Common myeloid progenitor, CD34-positive (primary cell): Measurements from ENCODE around the gene CMTM3.

Source experiments
- CTCF ChIA-PET: fragments of 350-600 bp; sonication (Branson Sonifier 250); formaldehyde crosslinking; loops from one replicate; lab custom pipeline; 2021; ENCODE audit warnings: antibody characterized with exemption; lab: Charles Lee
- POLR2A ChIA-PET: fragments of 350-600 bp; sonication (Branson Sonifier 250); formaldehyde crosslinking; loops from one replicate; lab custom pipeline; 2021; ENCODE audit warnings: antibody characterized with exemption; lab: Charles Lee
- DNase-seq, 3 donors: peaks; one replicate each; pipeline versions ENCODE4 v3.0.0 to v3.0.0-alpha.2; 2013
- H3K27ac ChIP-seq, 2 experiments: 1 replicate in 1 of 2; 2 replicates in 1 of 2; pipeline ENCODE4 v1.7.0; 2013; ENCODE audit warnings: inconsistent platforms in 2 of 2, low read length in 2 of 2, mild to moderate bottlenecking in 2 of 2, low read depth in 1 of 2, moderate library complexity in 1 of 2; ENCODE audit not compliant: severe bottlenecking in 2 of 2, insufficient read depth in 1 of 2, poor library complexity in 1 of 2
- H3K27me3 ChIP-seq, 5 experiments: replicated peaks in 2 of 5; 1 replicate in 3 of 5; 2 replicates in 2 of 5; pipeline versions ENCODE4 v1.6.1 to v1.7.0; 2013; ENCODE audit warnings: low read length in 4 of 5, mild to moderate bottlenecking in 2 of 5, moderate library complexity in 2 of 5, inconsistent platforms in 1 of 5; ENCODE audit not compliant: insufficient read depth in 5 of 5, control insufficient read depth in 4 of 5
- H3K36me3 ChIP-seq, 4 experiments: 1 replicate in 2 of 4; 2 replicates in 2 of 4; pipeline versions ENCODE4 v1.6.1 to v1.7.0; 2013; ENCODE audit warnings: low read length in 3 of 4, control low read depth in 1 of 4, mild to moderate bottlenecking in 1 of 4; ENCODE audit not compliant: control insufficient read depth in 4 of 4, insufficient read depth in 4 of 4
- H3K4me1 ChIP-seq, 4 experiments: 1 replicate in 3 of 4; 2 replicates in 1 of 4; pipeline versions ENCODE4 v1.6.1 to v1.7.1; 2013; ENCODE audit warnings: low read length in 3 of 4, mild to moderate bottlenecking in 3 of 4, control low read depth in 1 of 4, inconsistent platforms in 1 of 4, moderate library complexity in 1 of 4; ENCODE audit not compliant: control insufficient read depth in 4 of 4, insufficient read depth in 4 of 4; ENCODE audit errors: control extremely low read depth in 1 of 4
- H3K4me3 ChIP-seq, 7 experiments: 1 replicate in 4 of 7; 2 replicates in 3 of 7; pipeline versions ENCODE4 v1.5.1 to v1.7.0; 2013; ENCODE audit warnings: mild to moderate bottlenecking in 7 of 7, low read length in 6 of 7, moderate library complexity in 6 of 7, inconsistent platforms in 2 of 7, low read depth in 2 of 7, control low read depth in 1 of 7; ENCODE audit not compliant: insufficient read depth in 4 of 7, control insufficient read depth in 1 of 7; ENCODE audit errors: extremely low read depth in 1 of 7
- H3K9me3 ChIP-seq, 5 experiments: 1 replicate in 4 of 5; 2 replicates in 1 of 5; pipeline versions ENCODE4 v1.6.1 to v1.7.1; 2013; ENCODE audit warnings: low read length in 4 of 5, mild to moderate bottlenecking in 2 of 5, inconsistent platforms in 1 of 5, low read depth in 1 of 5, moderate library complexity in 1 of 5; ENCODE audit not compliant: control insufficient read depth in 4 of 5, insufficient read depth in 2 of 5; ENCODE audit errors: control extremely low read depth in 1 of 5
- WGBS: methylation state at CpG from one replicate; pipeline ENCODE4 v1.1.5; 2013; ENCODE audit not compliant: insufficient coverage; 5-methylcytosine and 5-hydroxymethylcytosine counted together

The CMTM3 gene

DNA sequence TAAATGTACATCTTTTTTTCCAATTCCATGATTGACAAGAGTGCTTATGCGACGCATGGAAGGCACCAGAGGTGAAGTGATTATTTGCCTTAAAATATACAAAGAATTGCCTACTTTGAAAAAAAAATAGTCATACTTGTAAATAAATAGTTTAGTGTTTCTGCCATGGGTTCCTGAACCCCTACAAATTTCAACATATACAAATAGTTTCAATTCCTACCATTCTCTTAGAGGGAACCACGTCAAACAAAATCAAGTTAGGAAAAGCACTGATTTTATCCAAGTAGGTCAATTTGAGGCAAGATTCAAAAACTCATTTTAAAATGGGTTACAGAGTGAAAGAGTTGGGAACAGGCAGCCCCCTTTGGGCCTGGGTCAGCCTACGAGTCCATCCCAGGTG, 11.7 kb downstream of the CMTM3 start:
- DNase-seq = no peak
- H3K27ac ChIP-seq = no peak overlapping the region
- 100% methylated on average over 2 of the region's 4 CpGs for WGBS

DNA sequence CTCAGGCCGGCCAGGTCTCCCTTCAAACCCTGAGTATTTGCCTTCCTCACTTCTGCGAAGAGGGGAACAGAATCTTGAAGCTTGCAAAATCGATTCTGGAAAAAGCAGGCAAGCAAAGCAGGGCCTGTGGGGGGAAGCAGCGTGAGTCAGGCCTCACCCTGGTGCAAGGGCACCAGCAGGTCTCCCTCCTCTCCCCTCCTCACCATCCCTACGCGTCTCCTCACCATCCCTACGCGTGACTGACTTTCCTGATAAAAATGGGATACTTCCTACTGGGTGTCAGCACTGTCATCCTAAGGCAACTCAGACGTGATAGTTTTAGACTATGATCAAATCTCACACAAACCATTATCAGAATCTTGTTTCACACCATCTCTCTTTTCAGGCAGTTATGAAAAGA, 12.1 kb downstream of the CMTM3 start:
- Histone ChIP-seq H3K27ac (no peak overlapping the region), H3K9me3 (no peaks in the 10 kb centered on the region), H3K36me3 (peaks cover 9 to 61% (median 31%) of the 10 kb centered on the region in 4 experiments), H3K4me1 (no peaks in the 10 kb centered on the region), H3K27me3 (no peaks in the 10 kb centered on the region), H3K4me3 (no peak overlapping the region)
- 93% methylated on average over 8 of the region's 9 CpGs for WGBS
- no peak for DNase-seq
- CTCF ChIA-PET = interaction anchor here (2.9 kb wide), 1 partner anchor 9 kb away, joined by 13 read pairs; no protein-coding TSS in a partner anchor
- POLR2A ChIA-PET = no interaction called here

More for the DNA sequence above, 11.7 kb downstream of the CMTM3 start:
- Histone ChIP-seq H3K4me1 (no peaks in the 10 kb centered on the region), H3K27me3 (no peaks in the 10 kb centered on the region), H3K4me3 (no peak overlapping the region), H3K36me3 (peaks cover 9 to 62% (median 30%) of the 10 kb centered on the region in 4 experiments), H3K9me3 (no peaks in the 10 kb centered on the region)
- ChIA-PET POLR2A (no interaction called here), CTCF (interaction anchor here (2.9 kb wide), 1 partner anchor 8 kb away, joined by 13 read pairs; no protein-coding TSS in a partner anchor)

- H3K4me1 ChIP-seq = no peaks in the 10 kb centered on the region
- POLR2A ChIA-PET = no interaction called here
- no peaks in the 10 kb centered on the region for H3K9me3 ChIP-seq
- H3K4me3 ChIP-seq = no peak overlapping the region
- CTCF ChIA-PET = interaction anchor here (0.8 to 2.9 kb wide), 2 partner anchors 9 to 112 kb away, joined by 3 to 13 read pairs; no protein-coding TSS in a partner anchor
- H3K27me3 ChIP-seq = no peaks in the 10 kb centered on the region
- WGBS = 100% methylated on average over 1 of the region's 2 CpGs
- no peak overlapping the region for H3K27ac ChIP-seq
- DNase-seq = no peak
- peaks cover 9 to 61% (median 31%) of the 10 kb centered on the region in 4 experiments for H3K36me3 ChIP-seq
Observed at GRCh38 chr16:66617010-66617434, 12.5 kb downstream of the CMTM3 start.

- Histone ChIP-seq H3K9me3 (no peaks in the 10 kb centered on the region), H3K4me1 (no peaks in the 10 kb centered on the region), H3K27me3 (no peaks in the 10 kb centered on the region), H3K36me3 (peaks cover 5 to 60% (median 27%) of the 10 kb centered on the region in 4 experiments), H3K27ac (peak overlapping the region in 1 of 2 experiments; percentile 17), H3K4me3 (no peak overlapping the region)
- CTCF ChIA-PET = interaction anchor here (0.8 to 2.9 kb wide), 3 partner anchors 10 to 111 kb away, joined by 3 to 13 read pairs (median 4); no protein-coding TSS in a partner anchor
- no peak for DNase-seq
- POLR2A ChIA-PET = no interaction called here
- 74% methylated on average over 5 of the region's 7 CpGs for WGBS
Observed at GRCh38 chr16:66617728-66618127, 13.2 kb downstream of the CMTM3 start.

DNA sequence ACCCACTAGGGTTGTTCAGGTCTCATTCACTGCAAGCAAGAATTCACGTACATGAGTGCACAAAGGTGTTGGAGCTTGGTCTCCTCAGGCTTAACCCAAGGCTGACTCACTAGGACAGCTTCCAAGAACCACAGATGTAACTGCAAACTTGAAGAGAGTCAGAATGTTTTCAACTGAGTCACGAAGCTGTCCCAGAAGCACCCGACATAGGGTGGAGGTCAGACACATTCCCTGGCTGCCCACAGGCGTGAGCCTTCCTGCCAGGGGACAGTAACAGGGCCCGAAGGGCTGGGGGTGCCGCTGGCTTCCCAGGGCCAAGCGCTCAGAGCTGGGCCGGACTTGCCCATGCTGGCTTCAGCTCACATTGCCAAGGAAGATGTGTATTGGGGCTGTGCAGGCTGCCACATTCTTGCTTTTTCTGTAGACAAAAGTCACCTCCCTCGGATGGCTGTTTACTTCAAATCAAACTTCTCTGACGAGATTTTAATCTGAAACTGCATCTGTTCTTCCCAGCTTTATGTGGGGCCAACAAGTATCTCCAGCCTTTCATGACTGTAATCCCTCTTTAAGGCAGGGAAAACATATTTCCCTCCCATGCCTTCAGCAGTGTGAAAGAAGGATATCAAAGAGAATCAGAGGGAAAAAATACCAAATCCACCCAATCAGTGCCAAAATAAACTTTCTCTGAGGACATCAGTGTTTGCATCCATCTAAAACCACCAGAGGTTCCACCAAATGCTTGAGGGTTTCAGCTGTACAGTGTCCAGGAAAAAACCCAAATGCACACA, 14.3 kb downstream of the CMTM3 start:
- CTCF ChIA-PET = interaction anchor here (1.5 to 2.9 kb wide), 3 partner anchors 11 to 33 kb away, joined by 4 to 13 read pairs (median 4); no protein-coding TSS in a partner anchor
- DNase-seq = no peak
- no peaks in the 10 kb centered on the region for H3K27me3 ChIP-seq
- POLR2A ChIA-PET = no interaction called here
- H3K36me3 ChIP-seq = peaks cover 3 to 57% (median 19%) of the 10 kb centered on the region in 4 experiments
- 100% methylated on average over 10 of the region's 10 CpGs for WGBS
- no peaks in the 10 kb centered on the region for H3K4me1 ChIP-seq
- no peak overlapping the region for H3K4me3 ChIP-seq
- H3K27ac ChIP-seq = no peak overlapping the region
- H3K9me3 ChIP-seq = no peaks in the 10 kb centered on the region

GRCh38 chr16:66619534-66620428, 15.3 kb downstream of the CMTM3 start:
- Histone ChIP-seq H3K36me3 (peaks cover 0 to 54% (median 15%) of the 10 kb centered on the region in 4 experiments), H3K4me1 (no peaks in the 10 kb centered on the region)

More at GRCh38 chr16:66619534-66620428, 15.3 kb downstream of the CMTM3 start:
- WGBS = 92% methylated on average over 8 of the region's 12 CpGs
- no peak for DNase-seq
- ChIA-PET CTCF (interaction anchor here (1.1 to 1.9 kb wide), 3 partner anchors 12 to 39 kb away, joined by 3 to 11 read pairs (median 4); no protein-coding TSS in a partner anchor), POLR2A (no interaction called here)
- H3K9me3 ChIP-seq = no peaks in the 10 kb centered on the region
- H3K4me3 ChIP-seq = no peak overlapping the region
- no peaks in the 10 kb centered on the region for H3K27me3 ChIP-seq
- H3K27ac ChIP-seq = no peak overlapping the region
